ENCODE results near the gene PSIP1. TPM values are rescaled to one million over a fixed set of nuclear protein-coding genes. Genes with fewer than 3 reads are reported as not detected.
A peak's percentile ranks its signal among the peaks of the same experiment; 100 is the strongest.

Gene PSIP1
- total RNA-seq, 2 donors from 2014 or later: 68.2 to 100 TPM

DNA sequence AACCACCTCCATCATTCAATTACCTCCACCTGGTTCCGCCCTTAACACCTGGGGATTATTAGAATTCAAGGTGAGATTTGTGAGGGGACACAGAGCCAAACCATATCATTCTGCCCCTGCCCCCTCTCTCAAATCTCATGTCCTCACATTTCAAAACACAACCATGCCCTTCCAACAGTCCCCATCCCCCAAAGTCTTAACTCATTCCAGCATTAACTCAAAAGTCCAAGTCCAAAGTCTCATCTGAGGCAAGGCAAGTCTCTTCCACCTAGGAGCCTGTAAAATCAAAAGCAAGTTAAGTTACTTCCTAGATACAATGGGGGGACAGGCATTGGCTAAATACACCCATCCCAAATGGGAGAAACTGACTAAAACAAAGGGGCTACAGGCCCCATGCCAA is 18.8 kb downstream of the PSIP1 start:
- ATAC-seq (ENCODE audit: insufficient number of reproducible peaks, low FRiP score, low read depth): no peak
- TF ChIP-seq, protein P1, sequence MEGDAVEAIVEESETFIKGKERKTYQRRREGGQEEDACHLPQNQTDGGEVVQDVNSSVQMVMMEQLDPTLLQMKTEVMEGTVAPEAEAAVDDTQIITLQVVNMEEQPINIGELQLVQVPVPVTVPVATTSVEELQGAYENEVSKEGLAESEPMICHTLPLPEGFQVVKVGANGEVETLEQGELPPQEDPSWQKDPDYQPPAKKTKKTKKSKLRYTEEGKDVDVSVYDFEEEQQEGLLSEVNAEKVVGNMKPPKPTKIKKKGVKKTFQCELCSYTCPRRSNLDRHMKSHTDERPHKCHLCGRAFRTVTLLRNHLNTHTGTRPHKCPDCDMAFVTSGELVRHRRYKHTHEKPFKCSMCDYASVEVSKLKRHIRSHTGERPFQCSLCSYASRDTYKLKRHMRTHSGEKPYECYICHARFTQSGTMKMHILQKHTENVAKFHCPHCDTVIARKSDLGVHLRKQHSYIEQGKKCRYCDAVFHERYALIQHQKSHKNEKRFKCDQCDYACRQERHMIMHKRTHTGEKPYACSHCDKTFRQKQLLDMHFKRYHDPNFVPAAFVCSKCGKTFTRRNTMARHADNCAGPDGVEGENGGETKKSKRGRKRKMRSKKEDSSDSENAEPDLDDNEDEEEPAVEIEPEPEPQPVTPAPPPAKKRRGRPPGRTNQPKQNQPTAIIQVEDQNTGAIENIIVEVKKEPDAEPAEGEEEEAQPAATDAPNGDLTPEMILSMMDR (IDR thresholded peaks at IDR 0.05): no peak
- no peaks in the 10 kb centered on the region for H3K27me3 ChIP-seq (replicated peaks; ENCODE audit: insufficient read depth)

GRCh38 chr9:15485836-15486666 is 24.7 kb downstream of the PSIP1 start:
- DNase-seq (ENCODE audit: low spot score) (no peak), ATAC-seq (ENCODE audit: insufficient number of reproducible peaks, low FRiP score, low read depth) (no peak)
- TF ChIP-seq, protein P1 (IDR thresholded peaks at IDR 0.05): peak; percentile 43

More for the DNA sequence above, 18.8 kb downstream of the PSIP1 start:
- DNase-seq (ENCODE audit: low spot score): no peak
- H3K36me3 ChIP-seq: peaks cover 12% of the 10 kb centered on the region
- no peaks in the 10 kb centered on the region for H3K9me3 ChIP-seq
- peaks cover 0 to 16% of the 10 kb centered on the region in 2 donors for H3K4me1 ChIP-seq (ENCODE audit: control insufficient read depth in 1 of 2, low read depth in 2 of 2)
- H3K27ac ChIP-seq: no peak overlapping the region
- no peak overlapping the region for H3K4me3 ChIP-seq

DNA sequence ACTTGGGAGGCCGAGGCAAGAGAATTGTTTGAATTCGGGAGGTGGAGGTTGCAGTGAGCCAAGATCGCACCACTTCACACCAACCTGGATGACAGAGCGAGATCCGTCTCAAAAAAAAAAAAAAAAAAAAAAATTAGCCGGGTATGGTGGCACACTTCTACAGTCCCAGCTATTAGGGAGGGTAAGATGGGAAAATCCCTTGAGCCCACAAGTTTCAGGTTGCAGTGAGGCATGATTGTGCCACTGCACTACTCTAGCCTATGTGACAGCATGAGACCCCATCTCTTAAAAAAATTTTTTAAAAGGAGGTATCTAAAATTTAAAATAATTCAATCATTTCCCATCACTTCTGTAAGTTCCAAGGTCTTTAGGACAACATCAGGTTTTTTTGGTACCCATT is 26.0 kb downstream of the PSIP1 start:
- H3K36me3 ChIP-seq: peaks cover 12% of the 10 kb centered on the region

More at GRCh38 chr9:15485836-15486666, 24.7 kb downstream of the PSIP1 start:
- no peaks in the 10 kb centered on the region for H3K9me3 ChIP-seq
- peaks cover 6 to 8% of the 10 kb centered on the region in 2 donors for H3K4me1 ChIP-seq (ENCODE audit: control insufficient read depth in 1 of 2, low read depth in 2 of 2)
- H3K27ac ChIP-seq: peak overlapping the region in 1 of 2 donors; percentile 13
- peaks cover 12% of the 10 kb centered on the region for H3K36me3 ChIP-seq
- no peak overlapping the region for H3K4me3 ChIP-seq
- H3K27me3 ChIP-seq (replicated peaks; ENCODE audit: insufficient read depth): no peaks in the 10 kb centered on the region

GRCh38 chr9:15482146-15482545 is 28.6 kb downstream of the PSIP1 start:
- Histone ChIP-seq H3K27ac (no peak overlapping the region), H3K36me3 (peaks cover 7% of the 10 kb centered on the region), H3K27me3 (replicated peaks; ENCODE audit: insufficient read depth) (no peaks in the 10 kb centered on the region), H3K9me3 (no peaks in the 10 kb centered on the region), H3K4me1 (ENCODE audit: control insufficient read depth in 1 of 2, low read depth in 2 of 2) (peaks cover 17 to 25% of the 10 kb centered on the region in 2 donors), H3K4me3 (no peak overlapping the region)
- TF ChIP-seq, protein P1 (IDR thresholded peaks at IDR 0.05): no peak
- ATAC-seq (ENCODE audit: insufficient number of reproducible peaks, low FRiP score, low read depth): no peak
- no peak for DNase-seq (ENCODE audit: low spot score)

More for the DNA sequence above, 26.0 kb downstream of the PSIP1 start:
- Histone ChIP-seq H3K27ac (no peak overlapping the region), H3K4me1 (ENCODE audit: control insufficient read depth in 1 of 2, low read depth in 2 of 2) (peaks cover 12 to 16% of the 10 kb centered on the region in 2 donors), H3K27me3 (replicated peaks; ENCODE audit: insufficient read depth) (no peaks in the 10 kb centered on the region), H3K9me3 (no peaks in the 10 kb centered on the region), H3K4me3 (no peak overlapping the region)
- TF ChIP-seq, protein P1 (IDR thresholded peaks at IDR 0.05): no peak
- ATAC-seq (ENCODE audit: insufficient number of reproducible peaks, low FRiP score, low read depth): no peak
- no peak for DNase-seq (ENCODE audit: low spot score)

DNA sequence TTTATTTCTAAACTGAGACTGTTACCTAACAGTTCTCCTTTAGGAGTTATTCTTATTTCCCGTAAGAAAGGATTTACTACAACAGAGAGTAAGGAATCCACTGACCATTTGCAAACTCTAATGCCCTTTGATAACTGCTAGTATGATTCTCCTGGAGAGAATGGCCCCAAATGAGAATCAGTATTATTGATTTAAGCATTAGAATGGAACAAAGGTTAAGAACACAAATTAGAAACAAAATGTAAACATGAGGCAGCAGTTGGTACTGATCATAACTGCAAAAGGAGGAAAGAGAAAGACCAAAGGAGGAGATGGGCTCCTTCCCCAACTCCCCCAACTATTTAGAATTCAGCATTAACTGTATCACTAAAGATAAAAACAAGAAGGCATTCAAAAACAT is 30.7 kb downstream of the PSIP1 start:
- no peaks in the 10 kb centered on the region for H3K27me3 ChIP-seq (replicated peaks; ENCODE audit: insufficient read depth)
- peak overlapping the region in 1 of 2 donors; percentile 26 for H3K27ac ChIP-seq
- no peak for DNase-seq (ENCODE audit: low spot score)
- H3K4me1 ChIP-seq (ENCODE audit: control insufficient read depth in 1 of 2, low read depth in 2 of 2): peaks cover 14 to 19% of the 10 kb centered on the region in 2 donors
- H3K9me3 ChIP-seq: no peaks in the 10 kb centered on the region
- no peak overlapping the region for H3K4me3 ChIP-seq
- TF ChIP-seq, protein P1 (IDR thresholded peaks at IDR 0.05): no peak
- peaks cover 7% of the 10 kb centered on the region for H3K36me3 ChIP-seq
- no peak for ATAC-seq (ENCODE audit: insufficient number of reproducible peaks, low FRiP score, low read depth)

Measured in thoracic aorta (tissue), 2 donors.